CD14-positive monocyte (primary cell): Measurements from ENCODE around the gene RNF223. TPM values are rescaled to one million over a fixed set of nuclear protein-coding genes. Genes with fewer than 3 reads are reported as not detected.

Experiments
- DNase-seq, 3 donors: peaks; one replicate each; pipeline ENCODE4 v3.0.0-alpha.2; 2011 to 2022
- H2AFZ ChIP-seq: 2 replicates; pipeline ENCODE4 v1.6.0; 2012; ENCODE audit warnings: mild to moderate bottlenecking, low read depth, low read length, inconsistent platforms; ENCODE audit not compliant: insufficient read depth, poor library complexity, severe bottlenecking
- H3K27ac ChIP-seq, 2 donors: 1 replicate in 1 of 2; 2 replicates in 1 of 2; pipeline ENCODE4 v1.5.1; 2012 to 2013; ENCODE audit warnings: low read length in 2 of 2, control low read depth in 1 of 2, inconsistent platforms in 1 of 2, low read depth in 1 of 2, mild to moderate bottlenecking in 1 of 2
- H3K27me3 ChIP-seq, 2 donors: one replicate each; pipeline versions ENCODE4 v1.6.0 to v1.6.1; 2011 to 2013; ENCODE audit warnings: low read length in 2 of 2; ENCODE audit not compliant: control insufficient read depth in 2 of 2, insufficient read depth in 2 of 2
- H3K36me3 ChIP-seq, 2 donors: replicated peaks in 1 of 2; 1 replicate in 1 of 2; 2 replicates in 1 of 2; pipeline versions ENCODE4 v1.5.1 to v1.6.1; 2012 to 2013; ENCODE audit warnings: low read length in 2 of 2, control low read depth in 1 of 2, inconsistent platforms in 1 of 2, mild to moderate bottlenecking in 1 of 2; ENCODE audit not compliant: insufficient read depth in 2 of 2, control insufficient read depth in 1 of 2
- H3K4me1 ChIP-seq, 2 donors: 1 replicate in 1 of 2; 2 replicates in 1 of 2; pipeline versions ENCODE4 v1.5.1 to v1.6.1; 2012 to 2013; ENCODE audit warnings: low read length in 2 of 2, control low read depth in 1 of 2, inconsistent platforms in 1 of 2, mild to moderate bottlenecking in 1 of 2, moderate library complexity in 1 of 2; ENCODE audit not compliant: insufficient read depth in 2 of 2, control insufficient read depth in 1 of 2
- H3K4me2 ChIP-seq: replicated peaks from 2 replicates; pipeline ENCODE3; 2012; ENCODE audit warnings: low read length, moderate library complexity, mild to moderate bottlenecking; ENCODE audit not compliant: poor library complexity, severe bottlenecking; ENCODE audit errors: extremely low read depth
- H3K4me3 ChIP-seq, 3 experiments: fragments of 200-600 bp in 1 of 3; sonication (generic) in 1 of 3; replicated peaks in 1 of 3; 1 replicate in 2 of 3; 2 replicates in 1 of 3; pipeline ENCODE4 v1.5.1; 2011 to 2013; ENCODE audit warnings: low read length in 3 of 3, mild to moderate bottlenecking in 3 of 3, control low read depth in 2 of 3, low read depth in 2 of 3, inconsistent platforms in 1 of 3, moderate library complexity in 1 of 3
- H3K79me2 ChIP-seq: 2 replicates; pipeline ENCODE4 v1.6.0; 2012; ENCODE audit warnings: mild to moderate bottlenecking, control low read depth, inconsistent platforms, low read length, moderate library complexity; ENCODE audit not compliant: insufficient read depth
- H3K9ac ChIP-seq: 2 replicates; pipeline ENCODE4 v1.6.0; 2017; ENCODE audit warnings: low read length, mild to moderate bottlenecking; ENCODE audit not compliant: insufficient read depth, poor library complexity, severe bottlenecking
- H3K9me3 ChIP-seq, 2 donors: replicated peaks in 1 of 2; 1 replicate in 1 of 2; 2 replicates in 1 of 2; pipeline versions ENCODE4 v1.5.1 to v1.6.1; 2012 to 2013; ENCODE audit warnings: low read length in 2 of 2, control low read depth in 1 of 2; ENCODE audit not compliant: control insufficient read depth in 1 of 2, insufficient read depth in 1 of 2
- H4K20me1 ChIP-seq: 2 replicates; pipeline ENCODE4 v1.6.0; 2012; ENCODE audit warnings: mild to moderate bottlenecking, low read length, control low read depth, moderate library complexity; ENCODE audit not compliant: insufficient read depth
- H3K27ac Mint-ChIP-seq, 7 donors: one replicate each; pipeline ENCODE4 v1.8.0; 2020; ENCODE audit warnings: mild to moderate bottlenecking in 7 of 7, mixed read lengths in 7 of 7, moderate library complexity in 6 of 7, inconsistent platforms in 2 of 7
- H3K27me3 Mint-ChIP-seq, 3 donors: one replicate each; pipeline ENCODE4 v1.8.0; 2021 to 2022; ENCODE audit warnings: low read depth in 3 of 3, mild to moderate bottlenecking in 3 of 3, mixed read lengths in 3 of 3, moderate library complexity in 3 of 3, inconsistent platforms in 1 of 3
- H3K36me3 Mint-ChIP-seq, 2 donors: one replicate each; pipeline ENCODE4 v1.8.0; 2020; ENCODE audit warnings: mixed read lengths in 2 of 2, inconsistent platforms in 1 of 2, mild to moderate bottlenecking in 1 of 2
- H3K4me1 Mint-ChIP-seq: one replicate; pipeline ENCODE4 v1.8.0; 2020; ENCODE audit warnings: mild to moderate bottlenecking, mixed read lengths
- H3K4me3 Mint-ChIP-seq, 2 donors: one replicate each; pipeline ENCODE4 v1.8.0; 2020; ENCODE audit warnings: mild to moderate bottlenecking in 2 of 2, mixed read lengths in 2 of 2, moderate library complexity in 1 of 2
- H3K9me3 Mint-ChIP-seq, 7 donors: one replicate each; pipeline ENCODE4 v1.8.0; 2020 to 2022; ENCODE audit warnings: mixed read lengths in 7 of 7, mild to moderate bottlenecking in 6 of 7, moderate library complexity in 6 of 7, inconsistent platforms in 2 of 7
- CTCF ChIP-seq: fragments of 200-600 bp; IDR thresholded peaks from one replicate; pipeline ENCODE4 v1.8.0; 2022; ENCODE audit warnings: antibody characterized with exemption, mild to moderate bottlenecking
- WGBS: methylation state at CpG from one replicate; pipeline ENCODE4 v1.1.5; 2013; ENCODE audit warnings: missing lambda C conversion rate; ENCODE audit not compliant: insufficient coverage; 5-methylcytosine and 5-hydroxymethylcytosine counted together
- intact Hi-C, 2 donors: fragments of 100-400 bp; cut with micrococcal nuclease; formaldehyde crosslinking; loops; one replicate each; pipeline versions ENCODE4 v1.15.0 to v1.15.1; 2023
- polyA plus RNA-seq, 3 donors: library from polyadenylated mRNA; depleted of rRNA in 1 of 3; unstranded in 2 of 3; stranded (reverse) in 1 of 3; fragments of 300-500 nt in 2 of 3; fragments of >200 nt in 1 of 3; fragmentation: Illumina TruSeq in 2 of 3; gene quantifications; 1 replicate in 2 of 3; 2 replicates in 1 of 3; pipeline ENCODE4 v1.2.3, GENCODE V29; 2012 to 2021

The RNF223 gene
- polyA plus RNA-seq, 3 donors: not detected

GRCh38 chr1:1089731-1090423, 15.8 kb upstream of the RNF223 start:
- no peak for DNase-seq
- H3K27ac Mint-ChIP-seq: peak overlapping the region in 1 of 7 donors; percentile 68
- WGBS: 98% methylated on average over 22 of the region's 22 CpGs

More at GRCh38 chr1:1089731-1090423, 15.8 kb upstream of the RNF223 start:
- Histone ChIP-seq H2AFZ (no peak overlapping the region), H3K9ac (no peak overlapping the region), H3K4me2 (no peak overlapping the region), H3K36me3 (no peaks in the 10 kb centered on the region), H3K9me3 (no peaks in the 10 kb centered on the region), H3K4me1 (no peaks in the 10 kb centered on the region), H3K27me3 (no peaks in the 10 kb centered on the region), H4K20me1 (no peaks in the 10 kb centered on the region), H3K4me3 (no peak overlapping the region), H3K27ac (no peak overlapping the region), H3K79me2 (no peaks in the 10 kb centered on the region)
- peaks cover 0 to 2% of the 10 kb centered on the region in 2 donors for H3K36me3 Mint-ChIP-seq
- intact Hi-C loops: no loop called here
- H3K4me3 Mint-ChIP-seq: no peak overlapping the region
- H3K9me3 Mint-ChIP-seq: peaks cover 0 to 5% (median 0%) of the 10 kb centered on the region in 7 donors
- H3K4me1 Mint-ChIP-seq: no peaks in the 10 kb centered on the region
- no peak for TF ChIP-seq CTCF
- H3K27me3 Mint-ChIP-seq: peaks cover 0 to 4% (median 0%) of the 10 kb centered on the region in 3 donors
